Endothelial cell of umbilical vein (primary cell): ENCODE data around the gene JAML. TPM values are rescaled to one million over a fixed set of nuclear protein-coding genes. Genes with fewer than 3 reads are reported as not detected.
"Not testable (repeated sequence)": the region's sequence is repeated elsewhere in the genome, so short reads cannot be mapped to it uniquely, and the experiment has no call there.

Experiments used
- BruUV-seq: library from RNA; stranded (reverse); fragments of 400-500 nt; replicated peaks from 2 replicates; lab custom pipeline; 2021; lab: Mats Ljungman, UMichigan
- CTCF ChIA-PET: fragments of 300-600, 350-600 bp; sonication (Branson Sonifier 250); formaldehyde crosslinking; loops from one replicate; lab custom pipeline; 2021; ENCODE audit warnings: antibody characterized with exemption, inconsistent platforms; lab: Charles Lee
- POLR2A ChIA-PET: fragments of 300-600, 350-600 bp; sonication (Branson Sonifier 250); formaldehyde crosslinking; loops from one replicate; lab custom pipeline; 2021; ENCODE audit warnings: antibody characterized with exemption, inconsistent platforms; lab: Charles Lee
- DNase-seq: peaks from one replicate; pipeline ENCODE4 v3.0.0-alpha.2; 2011; ENCODE audit warnings: low read depth, low spot score
- FAIRE-seq: peaks from 2 replicates; lab custom pipeline; 2011; peaks lifted over from hg19 to GRCh38; lab: Jason Lieb, UNC
- H2AFZ ChIP-seq: 2 replicates; pipeline ENCODE4 v1.6.0; 2012; ENCODE audit warnings: low read depth, low read length, control low read depth, inconsistent platforms
- H3K27ac ChIP-seq: 2 replicates; pipeline ENCODE4 v1.5.1; 2011; ENCODE audit warnings: low read depth, mild to moderate bottlenecking, control low read depth, low read length, moderate library complexity; ENCODE audit not compliant: insufficient read depth
- H3K27me3 ChIP-seq, 2 experiments: 2 replicates each; pipeline versions ENCODE4 v1.6.0 to v1.6.1; 2011; ENCODE audit warnings: low read length in 2 of 2, mixed read lengths in 1 of 2; ENCODE audit not compliant: control insufficient read depth in 2 of 2, insufficient read depth in 2 of 2
- H3K36me3 ChIP-seq, 2 experiments: 2 replicates in 1 of 2; 3 replicates in 1 of 2; pipeline ENCODE4 v1.5.1; 2011; ENCODE audit warnings: low read length in 2 of 2, mild to moderate bottlenecking in 1 of 2, moderate library complexity in 1 of 2; ENCODE audit not compliant: control insufficient read depth in 2 of 2, insufficient read depth in 2 of 2; ENCODE audit errors: extremely low read depth in 1 of 2
- H3K4me1 ChIP-seq: 3 replicates; pipeline ENCODE4 v1.5.1; 2011; ENCODE audit warnings: mild to moderate bottlenecking, low read length; ENCODE audit not compliant: control insufficient read depth, insufficient read depth; ENCODE audit errors: extremely low read depth
- H3K4me2 ChIP-seq: 2 replicates; pipeline ENCODE4 v1.6.1; 2011; ENCODE audit warnings: low read length, control low read depth, mixed read lengths; ENCODE audit not compliant: insufficient read depth
- H3K4me3 ChIP-seq, 3 experiments: fragments of 200-600 bp in 1 of 3; sonication (generic), shearing (Covaris generic) in 1 of 3; replicated peaks in 1 of 3; 2 replicates each; pipeline ENCODE4 v1.5.1; 2011 to 2016; ENCODE audit warnings: control low read depth in 3 of 3, low read length in 3 of 3, mild to moderate bottlenecking in 2 of 3, inconsistent platforms in 1 of 3, low read depth in 1 of 3, moderate library complexity in 1 of 3; ENCODE audit not compliant: insufficient read depth in 1 of 3
- H3K79me2 ChIP-seq: 2 replicates; pipeline ENCODE4 v1.6.0; 2012; ENCODE audit warnings: low read length, inconsistent platforms; ENCODE audit not compliant: control insufficient read depth, insufficient read depth
- H3K9ac ChIP-seq: replicated peaks from 2 replicates; pipeline ENCODE3; 2011; ENCODE audit warnings: low read length, control low read depth; ENCODE audit not compliant: insufficient read depth; ENCODE audit errors: extremely low read depth
- H3K9me1 ChIP-seq: replicated peaks from 3 replicates; pipeline ENCODE4 v1.6.0; 2011; ENCODE audit warnings: mild to moderate bottlenecking, low read length; ENCODE audit not compliant: control insufficient read depth, insufficient read depth; ENCODE audit errors: extremely low read depth
- H3K9me3 ChIP-seq: replicated peaks from 2 replicates; pipeline ENCODE4 v1.5.1; 2012; ENCODE audit warnings: low read length, inconsistent platforms; ENCODE audit not compliant: control insufficient read depth, insufficient read depth
- H4K20me1 ChIP-seq: replicated peaks from 2 replicates; pipeline ENCODE3; 2011; ENCODE audit warnings: mild to moderate bottlenecking, low read length; ENCODE audit not compliant: control insufficient read depth, insufficient read depth; ENCODE audit errors: extremely low read depth
- CTCF ChIP-seq, 2 donors: IDR thresholded peaks; 1 replicate in 1 of 2; 2 replicates in 1 of 2; pipeline ENCODE4 v1.5.1; 2011; ENCODE audit warnings: low read length in 2 of 2, mild to moderate bottlenecking in 2 of 2, moderate library complexity in 2 of 2, control low read depth in 1 of 2, inconsistent platforms in 1 of 2, low read depth in 1 of 2; ENCODE audit not compliant: insufficient read depth in 1 of 2; ENCODE audit errors: extremely low read depth in 1 of 2
- EZH2 ChIP-seq: IDR thresholded peaks from 2 replicates; pipeline ENCODE4 v1.6.1; 2012; ENCODE audit warnings: borderline replicate concordance, low read depth, mild to moderate bottlenecking, moderate library complexity, low read length, inconsistent platforms; ENCODE audit not compliant: severe bottlenecking
- FOS ChIP-seq: IDR thresholded peaks from 2 replicates; pipeline ENCODE4 v1.6.1; 2011; ENCODE audit warnings: mild to moderate bottlenecking, low read length, moderate library complexity, borderline replicate concordance; ENCODE audit not compliant: insufficient read depth
- GATA2 ChIP-seq: IDR thresholded peaks from 2 replicates; pipeline ENCODE4 v1.7.0; 2011; ENCODE audit warnings: low read depth, mild to moderate bottlenecking, moderate library complexity, mixed read lengths, low read length; ENCODE audit not compliant: insufficient read length, insufficient read depth
- JUN ChIP-seq: IDR thresholded peaks from 2 replicates; pipeline ENCODE4 v1.6.1; 2011; ENCODE audit warnings: borderline replicate concordance, low read depth; ENCODE audit not compliant: insufficient read length, insufficient read depth
- MAX ChIP-seq: IDR thresholded peaks from 2 replicates; pipeline ENCODE4 v1.6.1; 2011; ENCODE audit not compliant: insufficient read depth, insufficient read length
- MYC ChIP-seq: IDR thresholded peaks from one replicate; pipeline ENCODE4 v1.6.1; 2011; ENCODE audit warnings: mild to moderate bottlenecking, low read depth, low read length
- POLR2A ChIP-seq: IDR thresholded peaks from 2 replicates; pipeline ENCODE4 v1.6.1; 2012; ENCODE audit warnings: low read depth, mild to moderate bottlenecking, control low read depth, low read length
- POLR2AphosphoS5 ChIP-seq: IDR thresholded peaks from 2 replicates; pipeline ENCODE4 v1.6.1; 2012; ENCODE audit warnings: low read depth, mild to moderate bottlenecking, control low read depth, low read length, moderate library complexity; ENCODE audit not compliant: insufficient read depth
- dilution Hi-C: fragments of 300-500 bp; cut with MboI; formaldehyde crosslinking; loops from one replicate; pipeline ENCODE4 v1.15.0; 2019; ENCODE audit warnings: low sequenced_read_pairs; ENCODE audit not compliant: extremely low pct_ligation_motif_present
- intact Hi-C: fragments of 100-400 bp; cut with micrococcal nuclease; formaldehyde crosslinking; loops from one replicate; pipeline ENCODE4 v1.10.0; 2022
- polyA plus RNA-seq, 4 experiments: library from polyadenylated mRNA; depleted of rRNA in 3 of 4; stranded (reverse) in 3 of 4; unstranded in 1 of 4; fragments of >200 nt; gene quantifications; 2 replicates each; pipeline versions ENCODE4 v1.2.1 to v1.2.3, GENCODE V29; 2011 to 2012; ENCODE audit warnings: missing spikeins in 1 of 4
- total RNA-seq: library from RNA; stranded (reverse); gene quantifications from 2 replicates; pipeline ENCODE4 v1.2.3, GENCODE V29; 2021

JAML gene
- total and polyA plus RNA-seq, 2 donors (not counting 3 experiments of a cell fraction or from before 2014, with no cell fraction given) = 0.04 to 0.35 TPM

- no peak for FAIRE-seq
- Histone ChIP-seq H3K9me3 (no peaks in the 10 kb centered on the region), H3K4me1 (no peaks in the 10 kb centered on the region), H3K4me2 (no peak overlapping the region), H3K36me3 (no peaks in the 10 kb centered on the region), H3K27ac (no peak overlapping the region), H3K4me3 (no peak overlapping the region), H3K9me1 (no peaks in the 10 kb centered on the region), H4K20me1 (no peaks in the 10 kb centered on the region), H3K79me2 (no peaks in the 10 kb centered on the region), H2AFZ (no peak overlapping the region), H3K27me3 (peaks cover 0 to 4% of the 10 kb centered on the region in 2 experiments), H3K9ac (no peak overlapping the region)
- ChIA-PET POLR2A (no interaction called here), CTCF (interaction anchor here (0.8 kb wide), 1 partner anchor 50 kb away, joined by 4 read pairs; no protein-coding TSS in a partner anchor)
- DNase-seq = no peak
- dilution Hi-C loops (no loop called here), intact Hi-C loops (no loop called here)
- no TSS peak for BruUV-seq
- TF ChIP-seq POLR2AphosphoS5 = no peak
- no peak for TF ChIP-seq MYC
- no peak for TF ChIP-seq FOS
- no peak for TF ChIP-seq POLR2A
- no peak for TF ChIP-seq EZH2
- no peak for TF ChIP-seq MAX
- no peak for TF ChIP-seq GATA2
- no peak for TF ChIP-seq CTCF (IDR thresholded peaks at IDR 0.05; ENCODE audit: extremely low read depth in 1 of 2, insufficient read depth in 1 of 2, low read depth in 1 of 2, low read length in 2 of 2)
- TF ChIP-seq JUN = no peak
These were observed 30.8 kb downstream of the JAML start for GRCh38 chr11:118193910-118194566.

- H3K27me3 ChIP-seq, FAIRE-seq, CTCF ChIA-PET: not testable (repeated sequence)
These were observed 32.0 kb downstream of the JAML start for GRCh38 chr11:118192817-118193216.

More at GRCh38 chr11:118192817-118193216, 32.0 kb downstream of the JAML start:
- H3K9me1 ChIP-seq, H3K9ac ChIP-seq, H3K4me1 ChIP-seq, H3K4me2 ChIP-seq, H3K27ac ChIP-seq, POLR2A ChIA-PET, H2AFZ ChIP-seq, dilution Hi-C loops, H3K4me3 ChIP-seq, intact Hi-C loops, BruUV-seq, H4K20me1 ChIP-seq, H3K36me3 ChIP-seq, DNase-seq, H3K79me2 ChIP-seq, H3K9me3 ChIP-seq: not testable (repeated sequence)
